ENCODE results near the gene ACTR3C.

GRCh38 chr7:150313367-150313809 is 10.0 kb downstream of the ACTR3C start:
- TF ChIP-seq CTCF (IDR thresholded peaks at IDR 0.05): no peak
- TF ChIP-seq EZH2 (IDR thresholded peaks at IDR 0.05; ENCODE audit: borderline replicate concordance, insufficient read depth, low read depth, low read length, poor library complexity, severe bottlenecking): no peak
